Measurements from ENCODE around the gene IL22RA1. TPM values are rescaled to one million over a fixed set of nuclear protein-coding genes. Genes with fewer than 3 reads are reported as not detected.

Gene IL22RA1
- polyA plus RNA-seq, 1 donor = 4.0 TPM

DNA sequence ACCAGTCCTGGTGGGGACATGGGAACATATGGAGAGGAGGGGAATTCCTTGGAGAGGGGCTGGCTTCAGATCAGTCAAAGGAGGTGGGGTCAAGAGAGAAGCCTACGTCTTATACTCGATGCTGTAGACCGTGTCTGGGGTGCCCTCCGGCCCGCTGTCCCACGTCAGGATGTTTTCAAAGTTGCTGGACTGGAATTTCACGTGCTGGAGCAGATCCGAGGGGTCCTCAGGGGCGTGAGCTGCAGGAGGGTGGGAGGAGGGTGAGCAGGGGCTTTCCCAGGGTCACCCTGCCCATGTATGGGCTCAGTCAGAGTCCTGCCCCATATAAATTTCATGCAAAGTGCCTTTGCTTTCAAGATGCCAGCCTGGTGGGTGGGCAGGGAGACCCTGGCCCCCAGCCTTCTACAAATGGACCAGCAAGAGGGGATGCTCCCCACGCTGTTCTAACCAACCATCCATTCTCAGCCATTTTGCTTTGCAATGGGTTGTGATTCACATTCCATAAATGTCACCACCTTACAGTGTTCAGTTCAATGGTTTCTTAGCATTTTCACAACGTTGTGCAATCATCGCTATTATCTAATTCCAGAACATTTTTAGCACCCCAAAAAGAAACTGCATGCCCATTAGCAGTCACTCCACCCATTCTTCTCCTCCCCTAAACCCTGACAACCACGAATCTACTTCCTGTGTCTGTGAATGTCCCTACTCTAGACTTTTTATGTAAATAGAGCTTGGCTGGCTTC is 4.3 kb downstream of the IL22RA1 start:
- no peak for DNase-seq

DNA sequence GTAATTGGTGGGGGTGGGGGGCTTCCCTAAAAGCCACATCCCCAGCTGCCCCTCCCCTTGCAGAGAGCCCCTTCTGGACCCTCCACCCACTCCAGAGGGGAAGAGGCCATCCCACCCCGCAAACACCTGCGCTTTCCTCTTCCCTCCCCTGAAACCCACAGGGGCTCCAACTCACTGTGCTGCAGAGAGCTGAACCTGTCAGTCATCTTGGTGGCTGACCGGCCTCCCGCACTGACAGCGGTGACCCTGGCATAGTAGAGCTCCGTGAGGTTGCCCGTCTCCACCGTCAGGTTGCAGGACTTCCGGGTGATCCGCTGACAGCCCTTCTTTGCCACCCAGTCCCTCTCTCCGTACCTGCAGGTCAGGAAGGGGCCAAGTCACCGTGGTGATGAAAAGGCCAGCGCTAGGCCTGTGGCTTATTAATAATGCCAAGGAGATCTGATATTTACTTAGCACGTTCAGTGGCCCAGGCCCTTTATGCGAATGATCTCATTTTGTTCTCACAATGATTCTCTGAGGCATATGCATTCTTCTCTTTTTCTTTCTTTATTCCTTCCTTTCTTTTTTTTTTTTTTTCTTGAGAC is 5.9 kb downstream of the IL22RA1 start:
- no peak for DNase-seq

DNA sequence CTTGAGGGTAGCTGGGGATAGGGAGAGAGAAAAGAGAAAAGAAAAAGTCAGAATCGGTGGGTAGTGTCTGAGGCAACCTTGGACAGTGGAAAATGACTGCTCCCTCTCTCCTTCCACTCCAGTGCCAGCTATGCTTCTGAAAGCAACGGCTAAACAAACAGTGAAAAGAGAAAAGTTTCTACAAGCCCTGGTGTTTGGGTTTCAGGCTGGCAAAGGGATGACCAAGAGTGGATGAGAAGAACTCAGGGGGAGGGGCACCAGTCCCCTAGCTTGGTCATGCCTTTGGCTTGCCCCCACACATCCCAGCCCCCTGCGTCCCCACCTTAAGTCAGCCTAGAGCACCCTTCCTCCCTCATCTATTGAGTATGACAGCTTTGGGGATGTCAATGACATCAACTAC is 8.6 kb downstream of the IL22RA1 start:
- no peak for DNase-seq

DNA sequence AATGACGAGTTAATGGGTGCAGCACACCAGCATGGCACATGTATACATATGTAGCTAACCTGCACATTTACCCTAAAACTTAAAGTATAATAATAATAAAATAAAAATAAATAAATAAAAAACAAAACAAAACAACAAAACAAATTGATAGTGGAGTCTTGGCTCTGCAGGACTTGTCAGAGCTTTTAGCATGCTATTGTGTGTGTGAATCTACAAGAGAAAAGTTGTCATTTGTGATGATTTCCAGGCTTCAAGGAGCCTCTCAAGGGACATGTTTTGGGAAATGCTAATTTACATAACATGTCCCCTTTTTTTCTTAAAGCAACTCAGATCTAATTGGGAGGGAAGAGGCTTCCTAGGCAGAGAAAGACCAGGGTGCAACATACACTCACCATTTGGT is 9.1 kb downstream of the IL22RA1 start:
- DNase-seq = no peak

DNA sequence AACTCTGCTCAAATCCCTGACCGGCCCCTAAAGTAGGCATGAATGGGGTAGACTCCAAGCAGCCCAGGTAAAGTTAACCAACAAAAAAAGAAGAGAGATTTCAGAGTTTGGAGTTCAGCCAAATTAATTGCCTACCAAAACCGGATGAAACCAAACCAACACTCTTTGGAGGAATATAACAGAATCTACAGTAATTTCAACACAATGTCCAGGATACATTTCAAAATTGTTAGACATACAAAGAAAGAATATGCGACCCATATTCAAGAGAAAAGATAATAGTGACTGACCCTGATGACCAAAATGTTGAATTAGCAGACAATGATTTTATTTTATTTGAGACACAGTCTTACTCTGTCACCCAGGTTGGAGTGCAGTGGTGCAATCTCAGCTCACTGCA is 12.6 kb downstream of the IL22RA1 start:
- no peak for DNase-seq

DNA sequence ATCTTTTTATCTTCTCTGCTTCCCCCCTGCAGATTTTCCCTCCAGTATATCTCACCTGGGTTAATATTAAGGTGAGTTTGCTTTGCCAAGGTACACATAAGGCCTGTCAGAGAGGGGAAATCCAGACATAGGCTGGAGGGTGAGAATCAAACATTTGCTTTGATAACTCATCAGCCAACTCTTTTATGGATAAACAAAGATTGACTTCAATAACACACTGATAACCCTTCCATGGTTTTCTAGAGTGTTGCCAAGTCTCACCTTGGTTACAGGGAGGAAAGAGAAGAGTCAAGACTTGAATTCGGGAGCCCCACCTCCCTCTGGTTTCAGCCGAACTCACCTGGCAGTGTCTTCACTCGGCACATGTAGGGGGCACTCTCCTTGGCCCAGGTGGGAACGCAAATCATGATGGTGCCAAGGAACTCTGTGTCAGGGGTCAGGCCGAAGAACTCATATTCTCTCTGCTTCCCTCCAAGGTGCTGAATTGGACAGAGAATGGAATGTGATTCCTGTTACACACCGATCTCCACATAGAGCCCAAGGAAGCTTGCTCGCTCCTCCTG is 15.1 kb downstream of the IL22RA1 start:
- DNase-seq = no peak

DNA sequence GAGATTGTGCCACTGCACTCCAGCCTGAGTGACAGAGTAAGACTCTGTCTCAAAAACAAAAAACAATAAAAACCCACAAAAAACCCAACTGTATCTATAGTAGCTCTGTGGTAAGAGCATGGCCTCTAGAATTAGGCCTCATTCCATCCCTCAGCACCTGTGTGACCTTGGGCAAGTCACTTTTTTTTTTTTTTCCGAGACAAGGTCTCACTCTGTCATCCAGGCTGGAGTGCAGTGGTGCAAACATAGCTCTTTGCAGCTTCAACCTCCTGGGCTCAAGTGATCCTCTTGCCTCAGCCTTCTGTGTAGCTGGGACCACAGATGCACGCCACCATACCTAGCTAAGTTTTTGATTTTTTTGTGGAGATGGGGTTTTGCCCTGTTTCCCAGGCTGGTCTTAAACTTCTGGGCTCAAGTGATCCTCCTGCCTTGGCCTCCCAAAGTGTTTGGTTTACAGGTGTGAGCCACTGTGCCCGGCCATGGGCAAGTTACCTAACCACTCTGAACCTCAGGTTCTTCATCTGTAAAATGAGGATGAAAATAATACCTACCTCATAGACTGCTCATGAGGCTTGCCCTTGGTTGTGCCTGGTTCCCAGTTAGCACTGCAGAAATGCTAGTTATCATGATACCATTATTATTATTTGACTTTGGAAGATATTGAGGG is 15.7 kb downstream of the IL22RA1 start:
- no peak for DNase-seq

DNA sequence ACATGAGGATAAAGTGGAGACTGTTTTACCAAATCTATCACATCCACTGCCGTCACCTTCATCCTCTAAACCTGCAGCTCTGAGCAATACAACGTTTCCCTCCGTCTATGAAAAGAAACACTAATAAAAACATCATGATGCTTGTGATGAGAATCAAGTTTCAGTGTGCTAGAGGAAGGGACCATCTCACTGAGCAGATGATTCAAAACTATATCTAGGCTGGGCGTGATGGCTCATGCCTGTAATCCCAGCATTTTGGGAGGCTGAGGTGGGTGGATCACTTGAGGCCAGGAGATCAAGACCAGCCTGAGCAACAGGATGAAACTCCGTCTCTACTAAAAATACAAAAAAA is 16.3 kb downstream of the IL22RA1 start:
- DNase-seq = no peak

DNA sequence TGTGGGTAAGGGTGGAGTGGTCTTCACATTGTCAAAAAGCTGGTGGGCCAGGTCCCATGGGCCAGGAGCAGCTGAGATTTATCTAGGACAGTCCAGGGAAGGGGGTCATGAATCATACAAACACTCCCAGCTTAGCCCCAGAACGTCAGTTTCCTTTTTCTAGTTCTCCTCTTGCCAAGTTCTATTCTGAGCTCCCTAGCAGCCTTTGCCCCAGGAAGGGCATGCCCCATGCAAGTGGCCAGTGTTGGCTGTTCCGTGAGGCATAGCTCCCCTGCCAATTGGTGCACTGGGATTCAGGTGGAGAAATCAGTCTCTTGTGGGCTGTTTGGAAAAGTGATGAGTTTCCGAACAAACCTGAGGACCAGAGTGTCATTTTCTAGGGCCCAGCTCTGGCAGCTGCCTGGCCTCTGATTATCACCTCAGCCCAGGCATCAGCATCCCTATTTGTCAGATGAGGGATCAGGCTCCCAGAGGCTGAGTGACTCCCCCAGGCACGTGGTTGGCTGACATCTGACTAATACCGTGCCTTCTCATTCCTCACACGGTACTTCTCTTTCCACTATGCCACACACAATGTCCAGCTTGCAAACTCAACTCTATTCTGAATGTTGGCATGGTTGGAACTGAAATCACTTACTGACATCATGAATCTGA is 16.8 kb downstream of the IL22RA1 start:
- DNase-seq = no peak

DNA sequence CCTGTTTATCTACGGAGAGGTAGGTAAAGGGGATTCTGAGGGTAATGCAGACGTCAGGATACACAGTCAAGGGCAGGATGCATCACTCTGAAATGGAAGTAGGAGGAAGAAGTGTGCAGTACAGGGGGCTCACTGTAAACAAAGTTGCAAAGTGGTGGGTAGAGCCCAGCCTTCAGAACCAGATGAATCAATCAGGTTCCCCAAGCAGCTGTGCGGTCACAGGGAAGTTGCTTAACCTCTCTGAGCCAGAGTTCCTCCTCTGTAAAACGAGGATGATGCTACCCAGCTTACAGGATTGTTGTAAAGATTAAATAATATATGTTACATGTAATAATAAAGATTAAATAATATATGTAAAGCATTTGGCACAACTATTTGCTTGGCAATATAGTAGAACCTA is 17.5 kb downstream of the IL22RA1 start:
- no peak for DNase-seq

DNA sequence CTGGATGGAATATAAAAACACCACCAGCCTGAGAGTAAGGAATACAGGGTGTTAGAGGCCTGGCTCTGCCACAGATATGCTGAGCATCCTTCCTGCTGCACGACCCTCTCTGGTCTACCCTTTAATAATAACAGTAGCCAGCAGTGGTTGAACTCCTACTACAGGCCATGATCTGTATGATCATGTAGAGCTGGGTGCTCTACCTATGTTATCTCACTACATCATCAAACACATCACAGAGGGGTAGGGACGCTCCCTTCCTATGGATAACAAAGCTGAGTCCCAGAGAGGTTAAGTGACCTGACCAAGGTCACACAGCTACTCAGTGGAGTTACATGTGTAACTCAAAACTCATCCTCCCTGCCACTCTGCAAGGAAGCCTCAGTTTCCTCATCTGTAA is 18.0 kb downstream of the IL22RA1 start:
- DNase-seq = no peak

DNA sequence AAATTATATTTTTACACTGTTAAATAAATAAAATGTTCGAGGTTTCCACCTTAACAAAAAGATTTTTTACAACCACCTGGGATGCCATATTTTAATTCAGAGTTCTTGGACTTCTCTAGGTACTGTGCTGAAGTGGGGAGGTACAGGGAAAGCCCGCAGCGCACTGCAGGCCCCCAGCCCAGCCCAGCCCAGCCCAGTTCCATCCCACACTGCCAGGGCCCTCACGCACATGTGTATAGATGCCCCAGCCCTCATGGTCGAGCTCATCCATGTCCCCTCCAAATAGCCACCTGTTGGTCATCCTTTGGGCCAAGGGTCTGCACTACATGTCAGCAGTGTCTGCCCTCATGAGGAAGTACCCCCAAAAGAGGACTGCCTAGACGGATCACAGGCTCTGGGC is 19.3 kb downstream of the IL22RA1 start:
- DNase-seq = no peak

DNA sequence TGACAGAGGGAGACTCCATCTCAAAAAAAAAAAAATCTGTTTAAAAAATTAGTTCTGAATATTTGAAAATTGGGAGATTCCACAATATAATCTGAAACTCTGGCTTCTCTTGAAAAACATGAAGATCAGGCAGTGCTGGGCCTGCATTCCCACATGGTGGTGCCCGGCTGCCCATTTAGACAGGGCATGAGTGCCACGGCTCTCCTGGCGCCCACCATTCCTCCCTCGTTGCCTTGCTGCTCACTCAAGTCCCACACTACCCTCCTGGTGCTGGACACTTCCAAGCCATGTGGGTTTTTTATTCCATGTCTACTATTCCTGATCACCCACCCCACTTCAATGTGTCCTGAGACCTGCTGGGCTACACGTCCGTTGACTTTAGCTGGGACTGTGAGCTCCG is 20.2 kb downstream of the IL22RA1 start:
- no peak for DNase-seq

DNA sequence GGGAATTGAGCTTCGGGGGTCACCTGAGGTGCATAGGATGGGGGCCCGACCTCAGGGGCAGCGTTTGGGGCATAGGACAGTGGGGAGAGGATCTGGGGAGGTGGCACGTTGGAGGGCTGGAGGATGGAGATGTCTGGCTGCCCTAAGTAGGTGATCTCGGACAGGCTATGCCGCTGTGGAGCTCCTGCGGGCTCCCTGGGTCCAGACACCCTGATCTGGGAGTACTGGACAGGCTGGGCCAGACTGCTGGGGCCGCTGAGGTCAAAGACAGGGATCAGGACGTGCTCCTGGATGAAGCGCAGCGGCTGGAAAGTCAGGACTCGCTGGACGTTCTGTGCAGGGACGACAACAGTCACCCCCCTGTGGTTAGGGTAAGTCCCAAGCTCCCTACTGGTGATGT is 21.5 kb downstream of the IL22RA1 start:
- DNase-seq = no peak

DNA sequence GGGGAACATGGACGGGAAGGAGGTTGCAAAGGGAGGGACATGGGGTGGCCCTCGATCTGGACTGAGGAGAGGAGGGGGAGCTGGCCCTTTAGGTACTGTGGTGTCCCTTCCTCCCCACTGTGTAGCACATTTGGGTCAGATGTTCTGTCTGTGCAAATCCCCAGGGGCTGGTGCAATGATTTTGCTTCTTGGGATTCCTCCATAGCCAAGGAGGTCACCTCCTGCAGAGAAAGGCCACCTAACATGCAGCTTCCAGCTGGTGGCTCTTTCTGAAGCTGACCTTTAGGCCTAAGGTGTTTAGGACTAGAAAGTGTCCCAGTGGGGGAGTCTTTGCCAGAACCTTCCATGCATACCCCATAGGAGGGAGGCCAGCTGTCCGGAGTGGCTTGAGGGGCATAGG is 22.0 kb downstream of the IL22RA1 start:
- no peak for DNase-seq

DNA sequence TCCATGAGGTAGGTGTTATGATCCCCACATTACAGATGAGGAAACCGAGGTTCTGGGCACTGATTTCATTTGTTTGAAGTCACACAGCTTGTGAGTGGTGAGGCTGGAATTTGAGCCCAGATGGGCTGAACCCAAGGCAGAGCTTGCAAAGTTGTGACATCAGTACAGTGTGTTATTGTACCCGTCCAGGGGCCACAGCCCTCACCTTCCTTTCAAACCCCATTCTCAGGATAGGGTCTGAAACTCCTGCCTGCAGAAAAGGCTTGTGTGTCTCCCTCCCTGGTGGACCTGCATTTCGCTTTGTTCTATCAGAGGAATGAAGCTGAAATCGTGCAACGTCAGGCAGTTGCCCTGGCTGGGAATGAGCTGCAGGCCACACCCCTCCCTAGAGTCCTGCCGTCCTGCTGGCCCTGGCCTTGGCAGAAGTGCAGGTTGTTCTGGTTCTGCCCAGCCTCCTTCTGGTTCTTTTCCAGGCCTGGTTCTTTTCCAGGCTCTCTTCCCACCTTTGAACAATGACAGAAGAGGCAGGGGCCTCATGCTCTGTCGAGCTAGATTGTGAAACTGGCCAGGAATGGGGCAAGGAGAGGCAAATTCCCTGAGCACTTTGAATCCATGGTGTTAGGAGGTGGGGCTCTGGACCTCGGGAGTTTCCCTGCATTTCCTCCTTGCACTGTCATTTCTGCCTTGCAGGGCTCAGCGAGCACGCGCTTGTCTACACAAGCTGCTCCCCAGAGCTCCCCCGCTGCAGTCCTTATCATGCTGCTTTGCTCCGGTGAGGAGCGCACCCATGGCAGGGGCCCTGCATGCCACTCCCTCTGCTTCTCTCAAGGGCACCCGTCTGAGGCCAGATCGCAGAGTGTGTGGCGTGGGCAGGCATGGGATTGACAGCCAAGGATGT is 22.8 kb downstream of the IL22RA1 start:
- no peak for DNase-seq

DNA sequence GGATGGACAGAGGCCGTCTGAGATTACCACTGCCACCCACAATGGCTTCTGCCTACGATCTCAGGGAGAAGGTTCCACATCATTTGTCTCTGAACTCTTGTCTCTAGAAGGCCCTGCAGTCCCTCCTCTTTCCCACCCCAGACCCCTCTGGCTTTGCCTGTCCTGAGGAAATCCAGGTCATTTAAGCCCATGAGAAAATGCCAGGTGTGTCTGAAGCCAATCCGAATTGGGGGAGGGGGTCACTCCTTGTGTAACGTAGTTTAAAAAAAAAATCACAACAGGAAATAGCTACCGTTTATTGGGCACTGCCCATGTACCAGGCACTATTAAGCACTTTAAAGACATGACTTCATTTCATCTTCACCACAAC is 23.5 kb downstream of the IL22RA1 start:
- no peak for DNase-seq

DNA sequence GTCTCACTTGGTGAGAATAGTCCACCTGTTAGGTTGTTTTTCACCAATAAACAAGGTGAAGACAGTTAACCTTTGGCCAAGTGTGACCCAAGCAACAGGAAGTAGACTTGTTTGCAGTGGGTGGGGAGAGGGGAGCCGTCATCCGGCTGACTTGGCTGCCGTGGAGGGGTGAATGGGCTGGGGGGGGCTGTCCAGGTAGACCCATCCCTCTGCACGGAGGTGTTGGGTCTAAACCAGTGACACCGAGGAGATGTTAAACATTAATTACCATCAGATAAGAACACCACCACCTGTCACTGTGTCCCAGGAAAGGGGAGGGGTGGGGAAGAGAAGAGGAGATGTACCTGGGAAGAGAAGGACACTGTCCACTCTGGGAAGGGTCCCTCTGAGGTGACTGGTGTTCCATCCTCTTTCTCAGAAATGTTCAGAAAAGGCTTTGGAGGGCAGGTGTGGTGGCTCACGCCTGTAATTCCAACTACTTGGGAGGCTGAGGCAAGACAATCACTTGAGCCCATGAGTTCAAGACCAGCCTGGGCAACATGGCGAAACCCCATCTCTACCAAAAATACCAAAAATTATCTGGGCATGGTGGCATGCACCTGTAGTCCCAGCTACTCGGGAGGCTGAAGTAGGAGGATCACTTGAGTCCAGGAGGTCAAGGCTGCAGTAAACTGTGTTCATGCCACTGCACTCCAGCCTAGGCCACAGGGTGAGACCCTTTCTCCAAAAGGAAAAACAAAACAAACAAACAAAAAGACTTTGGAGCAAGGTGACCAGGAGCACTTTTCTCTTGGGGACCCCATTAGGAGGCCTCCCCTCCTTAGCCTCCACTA is 24.3 kb downstream of the IL22RA1 start:
- DNase-seq = no peak

DNA sequence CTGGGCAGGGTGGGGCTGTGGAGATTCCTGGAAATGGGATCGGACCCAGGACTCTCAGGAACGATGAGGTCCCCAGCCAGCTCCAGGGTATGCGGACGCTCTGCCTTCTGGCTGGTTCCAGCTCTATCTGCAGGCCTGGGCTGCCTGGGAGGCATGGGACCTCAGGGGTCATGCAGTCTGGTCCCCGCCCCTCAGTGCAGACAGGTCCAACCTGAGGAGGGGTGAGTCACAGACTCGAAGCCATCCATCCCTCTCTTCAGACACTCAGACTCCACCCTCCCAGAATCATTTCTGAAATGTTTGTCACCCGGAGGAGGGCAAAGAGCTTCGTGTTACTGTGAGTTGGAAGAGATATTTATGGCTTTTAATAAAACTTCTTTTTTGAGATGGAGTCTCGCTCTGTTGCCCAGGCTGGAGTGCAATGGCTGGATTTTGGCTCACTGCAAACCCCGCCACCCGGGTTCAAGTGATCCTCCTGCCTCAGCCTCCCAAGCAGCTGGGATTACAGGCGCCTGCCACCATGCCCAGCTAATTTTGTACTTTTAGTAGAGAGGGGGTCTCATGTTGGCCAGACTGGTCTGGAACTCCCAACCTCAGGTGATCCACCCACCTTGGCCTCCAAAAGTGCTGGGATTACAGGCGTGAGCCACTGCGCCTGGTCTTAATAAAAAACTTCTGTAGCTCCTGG is 25.1 kb downstream of the IL22RA1 start:
- no peak for DNase-seq

DNA sequence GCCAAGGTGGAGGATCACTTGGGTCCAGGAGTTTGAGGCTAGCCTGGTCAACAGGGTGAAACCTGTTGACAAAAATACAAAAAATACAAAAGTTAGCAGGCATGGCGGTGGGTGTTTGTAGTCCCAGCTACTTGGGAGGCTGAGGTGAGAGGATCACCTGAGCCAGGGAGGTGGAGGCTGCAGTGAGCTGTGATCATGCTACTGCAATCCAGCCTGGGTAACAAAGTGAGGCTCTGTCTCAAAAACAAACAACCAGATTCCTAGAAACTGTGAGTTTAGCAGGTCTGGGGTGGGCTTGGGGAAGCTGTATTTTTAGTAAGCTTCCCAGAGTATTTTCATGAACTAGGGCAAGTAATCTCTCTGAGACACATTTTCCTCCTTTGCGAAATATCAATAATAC is 25.8 kb downstream of the IL22RA1 start:
- no peak for DNase-seq
